Measurements from ENCODE around the gene LRRC42.

LRRC42 gene

DNA sequence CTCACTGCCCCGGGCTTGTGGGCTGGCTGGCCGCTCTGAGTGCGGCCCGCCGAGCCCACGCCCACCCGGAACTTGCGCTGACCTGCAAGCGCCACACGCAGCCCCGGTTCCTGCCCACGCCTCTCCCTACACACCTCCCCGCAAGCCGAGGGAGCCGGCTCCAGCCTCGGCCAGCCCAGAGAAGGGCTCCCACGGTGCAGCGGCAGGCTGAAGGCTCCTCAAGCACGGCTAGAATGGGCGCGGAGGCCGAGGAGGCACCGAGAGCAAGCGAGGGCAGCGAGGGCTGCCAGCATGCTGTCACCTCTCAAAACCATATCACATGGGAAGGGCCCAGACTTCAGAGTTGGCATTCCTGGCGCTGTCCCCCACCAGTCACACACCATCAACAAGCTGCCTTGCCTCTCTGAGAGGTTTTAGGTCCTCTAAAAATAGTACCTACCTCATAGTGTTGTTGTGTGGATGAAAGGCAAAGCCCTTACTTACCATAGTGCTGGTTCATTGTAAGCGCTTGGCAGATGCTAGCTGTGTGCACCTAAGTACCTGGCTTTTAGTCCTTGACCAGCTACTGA is 58.4 kb downstream of the LRRC42 start:
- DNase-seq (ENCODE audit: low read depth), result no peak

DNA sequence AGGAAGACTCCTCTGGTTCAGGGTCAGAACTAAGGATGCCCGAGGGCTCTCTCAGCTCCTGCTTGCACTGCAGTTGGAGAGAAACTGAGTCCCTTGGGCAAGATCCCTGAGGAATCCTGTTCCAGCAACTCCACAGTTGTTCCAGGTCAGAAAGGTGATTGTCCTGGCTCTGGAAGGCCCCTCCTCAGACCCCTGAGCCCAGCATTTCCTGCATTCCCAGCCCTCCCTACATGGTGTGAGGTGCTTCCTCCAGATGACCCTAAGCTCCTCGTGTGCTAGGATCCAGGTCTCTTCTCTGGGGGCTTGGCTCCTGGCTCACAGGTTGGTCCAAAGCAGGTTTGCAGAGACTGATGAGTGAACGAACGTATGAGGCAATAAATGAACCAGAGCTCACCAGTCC is 60.4 kb downstream of the LRRC42 start:
- no peak for DNase-seq (ENCODE audit: low read depth)
- H3K4me3 ChIP-seq (replicated peaks; ENCODE audit: low read depth, low read length), result no peak overlapping the region
- TF ChIP-seq, protein P1, sequence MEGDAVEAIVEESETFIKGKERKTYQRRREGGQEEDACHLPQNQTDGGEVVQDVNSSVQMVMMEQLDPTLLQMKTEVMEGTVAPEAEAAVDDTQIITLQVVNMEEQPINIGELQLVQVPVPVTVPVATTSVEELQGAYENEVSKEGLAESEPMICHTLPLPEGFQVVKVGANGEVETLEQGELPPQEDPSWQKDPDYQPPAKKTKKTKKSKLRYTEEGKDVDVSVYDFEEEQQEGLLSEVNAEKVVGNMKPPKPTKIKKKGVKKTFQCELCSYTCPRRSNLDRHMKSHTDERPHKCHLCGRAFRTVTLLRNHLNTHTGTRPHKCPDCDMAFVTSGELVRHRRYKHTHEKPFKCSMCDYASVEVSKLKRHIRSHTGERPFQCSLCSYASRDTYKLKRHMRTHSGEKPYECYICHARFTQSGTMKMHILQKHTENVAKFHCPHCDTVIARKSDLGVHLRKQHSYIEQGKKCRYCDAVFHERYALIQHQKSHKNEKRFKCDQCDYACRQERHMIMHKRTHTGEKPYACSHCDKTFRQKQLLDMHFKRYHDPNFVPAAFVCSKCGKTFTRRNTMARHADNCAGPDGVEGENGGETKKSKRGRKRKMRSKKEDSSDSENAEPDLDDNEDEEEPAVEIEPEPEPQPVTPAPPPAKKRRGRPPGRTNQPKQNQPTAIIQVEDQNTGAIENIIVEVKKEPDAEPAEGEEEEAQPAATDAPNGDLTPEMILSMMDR (IDR thresholded peaks at IDR 0.05; ENCODE audit: low read length, missing control alignments), result no peak

More for the DNA sequence above, 58.4 kb downstream of the LRRC42 start:
- no peak overlapping the region for H3K4me3 ChIP-seq (replicated peaks; ENCODE audit: low read depth, low read length)
- TF ChIP-seq, protein P1 (IDR thresholded peaks at IDR 0.05; ENCODE audit: low read length, missing control alignments), result no peak

- DNase-seq (ENCODE audit: low read depth), result no peak
- no peak overlapping the region for H3K4me3 ChIP-seq (replicated peaks; ENCODE audit: low read depth, low read length)
- TF ChIP-seq, protein P1 (IDR thresholded peaks at IDR 0.05; ENCODE audit: low read length, missing control alignments), result no peak
Observed at GRCh38 chr1:54007613-54008012, 61.5 kb downstream of the LRRC42 start.

DNA sequence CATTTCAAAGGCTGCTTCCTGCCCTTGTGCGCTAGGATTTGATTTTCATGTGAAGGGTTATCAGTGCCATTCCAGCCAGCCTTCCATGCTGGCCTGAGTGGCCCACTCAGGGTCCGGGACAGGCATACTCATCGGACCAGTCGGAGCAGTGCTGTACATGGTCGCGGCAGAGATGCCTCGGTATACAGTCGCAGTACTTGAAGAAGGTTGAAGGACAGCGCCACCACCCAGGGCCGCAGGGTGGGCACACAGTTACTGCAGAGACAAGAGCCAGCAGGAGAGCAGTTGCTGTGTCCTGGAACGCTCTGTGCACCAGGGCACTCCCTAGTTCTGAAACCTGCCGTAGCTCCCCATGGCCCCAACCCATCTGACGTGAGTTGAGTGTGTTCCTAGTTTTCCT is 62.7 kb downstream of the LRRC42 start:
- TF ChIP-seq, protein P1 (IDR thresholded peaks at IDR 0.05; ENCODE audit: low read length, missing control alignments), result no peak
- DNase-seq (ENCODE audit: low read depth), result no peak
- no peak overlapping the region for H3K4me3 ChIP-seq (replicated peaks; ENCODE audit: low read depth, low read length)

GRCh38 chr1:54009406-54009805 is 63.3 kb downstream of the LRRC42 start:
- no peak for DNase-seq (ENCODE audit: low read depth)
- TF ChIP-seq, protein P1 (IDR thresholded peaks at IDR 0.05; ENCODE audit: low read length, missing control alignments), result no peak
- H3K4me3 ChIP-seq (replicated peaks; ENCODE audit: low read depth, low read length), result no peak overlapping the region

- TF ChIP-seq, protein P1 (IDR thresholded peaks at IDR 0.05; ENCODE audit: low read length, missing control alignments), result no peak
- no peak for DNase-seq (ENCODE audit: low read depth)
Observed at GRCh38 chr1:54010415-54011117, 64.4 kb downstream of the LRRC42 start.

More at GRCh38 chr1:54010415-54011117, 64.4 kb downstream of the LRRC42 start:
- H3K4me3 ChIP-seq (replicated peaks; ENCODE audit: low read depth, low read length), result no peak overlapping the region

Data from fibroblast of pulmonary artery (primary cell).